Activated T-cell treated with anti-CD3 and anti-CD28 coated beads, Interleukin-2, amount 50 U/mL, for 24 hours (primary cell): ENCODE measurements around the gene MAN2C1.
A peak's percentile ranks its signal among the peaks of the same experiment; 100 is the strongest.
"Not testable (repeated sequence)": the region's sequence is repeated elsewhere in the genome, so short reads cannot be mapped to it uniquely, and the experiment has no call there.

Source experiments
- DNase-seq: peaks from one replicate; pipeline ENCODE4 v3.0.0-alpha.2; 2020
- H3K27ac Mint-ChIP-seq: 2 replicates; pipeline ENCODE4 v1.8.0; 2020; ENCODE audit warnings: mild to moderate bottlenecking, mixed read lengths
- H3K27me3 Mint-ChIP-seq: 2 replicates; pipeline ENCODE4 v1.8.0; 2020; ENCODE audit warnings: mixed read lengths
- H3K36me3 Mint-ChIP-seq: 2 replicates; pipeline ENCODE4 v1.8.0; 2020; ENCODE audit warnings: low read depth, mixed read lengths
- H3K4me1 Mint-ChIP-seq: 2 replicates; pipeline ENCODE4 v1.8.0; 2020; ENCODE audit warnings: low read depth, mixed read lengths
- H3K4me3 Mint-ChIP-seq: 2 replicates; pipeline ENCODE4 v1.8.0; 2020; ENCODE audit warnings: mild to moderate bottlenecking, moderate library complexity, mixed read lengths
- H3K9me3 Mint-ChIP-seq: 2 replicates; pipeline ENCODE4 v1.8.0; 2020; ENCODE audit warnings: mixed read lengths

The MAN2C1 gene

GRCh38 chr15:75355369-75355768, 13.0 kb downstream of the MAN2C1 start:
- H3K4me1 Mint-ChIP-seq = peaks cover 6% of the 10 kb centered on the region
- no peaks in the 10 kb centered on the region for H3K27me3 Mint-ChIP-seq
- H3K4me3 Mint-ChIP-seq = no peak overlapping the region
- no peaks in the 10 kb centered on the region for H3K9me3 Mint-ChIP-seq
- H3K36me3 Mint-ChIP-seq = peaks cover 60% of the 10 kb centered on the region
- no peak for DNase-seq
- H3K27ac Mint-ChIP-seq = peak overlapping the region; percentile 37

GRCh38 chr15:75354454-75354853, 14.0 kb downstream of the MAN2C1 start:
- Mint-ChIP-seq H3K4me3 (no peak overlapping the region), H3K27ac (no peak overlapping the region), H3K4me1 (peaks cover 15% of the 10 kb centered on the region), H3K36me3 (peaks cover 59% of the 10 kb centered on the region), H3K9me3 (no peaks in the 10 kb centered on the region), H3K27me3 (no peaks in the 10 kb centered on the region)
- peak; percentile 34 for DNase-seq

GRCh38 chr15:75353604-75354003, 14.8 kb downstream of the MAN2C1 start:
- H3K36me3 Mint-ChIP-seq = peaks cover 54% of the 10 kb centered on the region
- H3K4me1 Mint-ChIP-seq = peaks cover 23% of the 10 kb centered on the region
- no peaks in the 10 kb centered on the region for H3K27me3 Mint-ChIP-seq
- no peak for DNase-seq
- H3K27ac Mint-ChIP-seq = no peak overlapping the region
- no peaks in the 10 kb centered on the region for H3K9me3 Mint-ChIP-seq
- H3K4me3 Mint-ChIP-seq = no peak overlapping the region

- no peak for DNase-seq
- H3K27ac Mint-ChIP-seq = no peak overlapping the region
- peaks cover 28% of the 10 kb centered on the region for H3K4me1 Mint-ChIP-seq
- no peak overlapping the region for H3K4me3 Mint-ChIP-seq
- no peaks in the 10 kb centered on the region for H3K9me3 Mint-ChIP-seq
- H3K36me3 Mint-ChIP-seq = peaks cover 43% of the 10 kb centered on the region
- peaks cover 1% of the 10 kb centered on the region for H3K27me3 Mint-ChIP-seq
These were observed 16.0 kb downstream of the MAN2C1 start for GRCh38 chr15:75352186-75353080.

GRCh38 chr15:75350601-75351361, 17.6 kb downstream of the MAN2C1 start:
- peaks cover 8% of the 10 kb centered on the region for H3K27me3 Mint-ChIP-seq
- DNase-seq = no peak
- H3K4me1 Mint-ChIP-seq = peaks cover 38% of the 10 kb centered on the region
- H3K27ac Mint-ChIP-seq = peak overlapping the region; percentile 89
- H3K36me3 Mint-ChIP-seq = peaks cover 28% of the 10 kb centered on the region
- no peaks in the 10 kb centered on the region for H3K9me3 Mint-ChIP-seq
- no peak overlapping the region for H3K4me3 Mint-ChIP-seq

GRCh38 chr15:75349851-75350588, 18.4 kb downstream of the MAN2C1 start:
- peak overlapping the region; percentile 89 for H3K27ac Mint-ChIP-seq
- peaks cover 38% of the 10 kb centered on the region for H3K4me1 Mint-ChIP-seq
- H3K4me3 Mint-ChIP-seq = peak overlapping the region; percentile 50
- peak; percentile 76 for DNase-seq
- no peaks in the 10 kb centered on the region for H3K9me3 Mint-ChIP-seq
- H3K36me3 Mint-ChIP-seq = peaks cover 23% of the 10 kb centered on the region
- H3K27me3 Mint-ChIP-seq = peaks cover 8% of the 10 kb centered on the region

GRCh38 chr15:75349351-75349669, 19.1 kb downstream of the MAN2C1 start:
- H3K27ac Mint-ChIP-seq, DNase-seq, H3K9me3 Mint-ChIP-seq, H3K4me3 Mint-ChIP-seq, H3K27me3 Mint-ChIP-seq: not testable (repeated sequence)
- Mint-ChIP-seq H3K4me1 (peaks cover 38% of the 10 kb centered on the region), H3K36me3 (peaks cover 17% of the 10 kb centered on the region)

GRCh38 chr15:75348562-75349350, 19.7 kb downstream of the MAN2C1 start:
- Mint-ChIP-seq H3K4me1 (peaks cover 38% of the 10 kb centered on the region), H3K4me3 (peak overlapping the region; percentile 55), H3K27me3 (peaks cover 8% of the 10 kb centered on the region), H3K36me3 (peaks cover 17% of the 10 kb centered on the region), H3K27ac (peak overlapping the region; percentile 63), H3K9me3 (no peaks in the 10 kb centered on the region)
- DNase-seq = peak; percentile 46

GRCh38 chr15:75348034-75348561, 20.3 kb downstream of the MAN2C1 start:
- H3K27ac Mint-ChIP-seq = peak overlapping the region; percentile 63
- peaks cover 15% of the 10 kb centered on the region for H3K36me3 Mint-ChIP-seq
- H3K27me3 Mint-ChIP-seq = peaks cover 8% of the 10 kb centered on the region
- peaks cover 38% of the 10 kb centered on the region for H3K4me1 Mint-ChIP-seq
- H3K9me3 Mint-ChIP-seq = no peaks in the 10 kb centered on the region
- peak; percentile 64 for DNase-seq
- H3K4me3 Mint-ChIP-seq = peak overlapping the region; percentile 75

GRCh38 chr15:75347222-75348033, 21.0 kb downstream of the MAN2C1 start:
- peaks cover 8% of the 10 kb centered on the region for H3K27me3 Mint-ChIP-seq
- H3K9me3 Mint-ChIP-seq = no peaks in the 10 kb centered on the region
- peak overlapping the region; percentile 75 for H3K4me3 Mint-ChIP-seq
- H3K4me1 Mint-ChIP-seq = peaks cover 38% of the 10 kb centered on the region
- H3K36me3 Mint-ChIP-seq = peaks cover 14% of the 10 kb centered on the region
- peak; percentile 73 for DNase-seq
- peak overlapping the region; percentile 27 for H3K27ac Mint-ChIP-seq

- no peak for DNase-seq
- peak within 1 kb of the TSS; percentile 27 for H3K27ac Mint-ChIP-seq
- peak within 1 kb of the TSS; percentile 75 for H3K4me3 Mint-ChIP-seq
- peaks cover 11% of the 10 kb centered on the region for H3K36me3 Mint-ChIP-seq
- H3K27me3 Mint-ChIP-seq = peaks cover 8% of the 10 kb centered on the region
- peaks cover 38% of the 10 kb centered on the region for H3K4me1 Mint-ChIP-seq
- H3K9me3 Mint-ChIP-seq = no peaks in the 10 kb centered on the region
These were observed 21.6 kb downstream of the MAN2C1 start, which contains the start of gene NEIL1 for GRCh38 chr15:75346796-75347221. TSS of gene NEIL1 (plus strand) at chr15:75347039. CDS start at chr15:75348906, 1,867 bp downstream.

- H3K27ac Mint-ChIP-seq, H3K4me3 Mint-ChIP-seq, DNase-seq, H3K27me3 Mint-ChIP-seq, H3K9me3 Mint-ChIP-seq: not testable (repeated sequence)
- Mint-ChIP-seq H3K36me3 (peaks cover 23% of the 10 kb centered on the region), H3K4me1 (peaks cover 17% of the 10 kb centered on the region)
These were observed 24.5 kb downstream of the MAN2C1 start for GRCh38 chr15:75343953-75344352.

- no peak overlapping the region for H3K27ac Mint-ChIP-seq
These were observed 26.2 kb downstream of the MAN2C1 start for GRCh38 chr15:75342221-75342620.

More at GRCh38 chr15:75342221-75342620, 26.2 kb downstream of the MAN2C1 start:
- peaks cover 14% of the 10 kb centered on the region for H3K4me1 Mint-ChIP-seq
- peaks cover 5% of the 10 kb centered on the region for H3K27me3 Mint-ChIP-seq
- no peak overlapping the region for H3K4me3 Mint-ChIP-seq
- no peak for DNase-seq
- peaks cover 32% of the 10 kb centered on the region for H3K36me3 Mint-ChIP-seq
- H3K9me3 Mint-ChIP-seq = no peaks in the 10 kb centered on the region
